Measurements from ENCODE around the gene BCKDK. TPM values are rescaled to one million over a fixed set of nuclear protein-coding genes. Genes with fewer than 3 reads are reported as not detected.

BCKDK gene
- total RNA-seq, 1 experiment from 2014 or later: 60.4 TPM

DNA sequence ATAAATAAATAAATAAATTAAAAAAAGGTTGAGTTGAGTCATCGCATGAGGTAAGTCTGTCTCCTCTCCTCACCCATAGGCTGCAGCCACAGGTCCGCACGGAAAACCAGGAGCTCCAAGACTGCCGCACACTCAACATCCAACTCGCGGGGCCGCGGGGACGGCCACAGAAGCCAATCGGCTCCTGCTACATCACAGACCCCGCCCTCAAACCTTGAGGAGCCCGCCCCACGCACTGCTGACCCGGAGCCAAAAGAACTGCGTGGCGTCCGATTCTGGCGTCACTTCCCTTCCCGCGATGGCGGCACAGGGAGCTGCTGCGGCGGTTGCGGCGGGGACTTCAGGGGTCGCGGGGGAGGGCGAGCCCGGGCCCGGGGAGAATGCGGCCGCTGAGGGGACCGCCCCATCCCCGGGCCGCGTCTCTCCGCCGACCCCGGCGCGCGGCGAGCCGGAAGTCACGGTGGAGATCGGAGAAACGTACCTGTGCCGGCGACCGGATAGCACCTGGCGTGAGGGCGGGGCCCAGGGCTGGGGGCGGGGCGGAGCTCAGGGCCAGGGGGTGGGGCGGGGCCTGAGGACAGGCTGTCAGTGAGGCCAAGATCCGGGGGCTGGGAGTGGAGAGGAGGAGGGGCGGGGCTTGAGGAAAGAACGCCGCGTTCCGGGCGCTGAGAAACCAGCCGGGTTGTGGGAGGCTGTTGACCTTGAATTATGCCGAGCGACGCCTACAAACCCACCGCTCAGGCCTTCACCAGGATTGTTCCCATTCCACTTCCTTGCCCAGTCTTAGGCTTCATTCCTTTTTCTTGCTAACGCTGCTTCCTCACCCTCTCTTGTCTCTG is 9.4 kb downstream of the BCKDK start, which contains the start of gene KAT8:
TSS of gene KAT8 (plus strand) at position 281 of the 839 bp plus-strand sequence. CDS start at position 299, 18 bp downstream.
- in situ Hi-C loops (cut with HindIII; ENCODE audit: low pct_unique_long_range_greater_than_20kb, low sequenced_read_pairs): no loop called here
- Histone ChIP-seq H3K9me3 (ENCODE audit: control insufficient read depth, insufficient read depth, low read depth, low read length) (no peaks in the 10 kb centered on the region), H3K36me3 (ENCODE audit: control insufficient read depth, insufficient read depth, low read length) (peaks cover 9% of the 10 kb centered on the region), H3K27me3 (ENCODE audit: control insufficient read depth, insufficient read depth, low read length) (no peaks in the 10 kb centered on the region), H3K4me1 (ENCODE audit: control insufficient read depth, insufficient read depth, low read length) (peaks cover 19% of the 10 kb centered on the region), H3K4me3 (ENCODE audit: low read depth in 2 of 2, low read length in 2 of 2) (peak within 1 kb of the TSS; percentile 62 to 95), H3K27ac (ENCODE audit: low read length) (peak within 1 kb of the TSS; percentile 79)
- intact Hi-C loops (cut with micrococcal nuclease; ENCODE audit: unreplicated experiment): no loop called here
- TF ChIP-seq SIN3A (IDR thresholded peaks at IDR 0.05; ENCODE audit: borderline replicate concordance, insufficient read depth, low read depth, low read length) (no peak), POLR2AphosphoS5 (IDR thresholded peaks at IDR 0.05; ENCODE audit: low read depth, low read length) (peak; percentile 93)
- ATAC-seq: peak; percentile 97
- TSS peak; percentile 84 for BruUV-seq (replicated peaks)
- ChIA-PET POLR2A (interaction anchor here (0.5 to 1.6 kb wide), 12 partner anchors 9 to 125 kb away, joined by 3 to 10 read pairs (median 5); partner anchors contain the start of genes FUS and PRSS8), CTCF (interaction anchor here (0.5 to 1.3 kb wide), 6 partner anchors 17 to 343 kb away, joined by 3 to 9 read pairs (median 6); no protein-coding TSS in a partner anchor)
- DNase-seq (ENCODE audit: low read depth, low spot score): peak; percentile 85

DNA sequence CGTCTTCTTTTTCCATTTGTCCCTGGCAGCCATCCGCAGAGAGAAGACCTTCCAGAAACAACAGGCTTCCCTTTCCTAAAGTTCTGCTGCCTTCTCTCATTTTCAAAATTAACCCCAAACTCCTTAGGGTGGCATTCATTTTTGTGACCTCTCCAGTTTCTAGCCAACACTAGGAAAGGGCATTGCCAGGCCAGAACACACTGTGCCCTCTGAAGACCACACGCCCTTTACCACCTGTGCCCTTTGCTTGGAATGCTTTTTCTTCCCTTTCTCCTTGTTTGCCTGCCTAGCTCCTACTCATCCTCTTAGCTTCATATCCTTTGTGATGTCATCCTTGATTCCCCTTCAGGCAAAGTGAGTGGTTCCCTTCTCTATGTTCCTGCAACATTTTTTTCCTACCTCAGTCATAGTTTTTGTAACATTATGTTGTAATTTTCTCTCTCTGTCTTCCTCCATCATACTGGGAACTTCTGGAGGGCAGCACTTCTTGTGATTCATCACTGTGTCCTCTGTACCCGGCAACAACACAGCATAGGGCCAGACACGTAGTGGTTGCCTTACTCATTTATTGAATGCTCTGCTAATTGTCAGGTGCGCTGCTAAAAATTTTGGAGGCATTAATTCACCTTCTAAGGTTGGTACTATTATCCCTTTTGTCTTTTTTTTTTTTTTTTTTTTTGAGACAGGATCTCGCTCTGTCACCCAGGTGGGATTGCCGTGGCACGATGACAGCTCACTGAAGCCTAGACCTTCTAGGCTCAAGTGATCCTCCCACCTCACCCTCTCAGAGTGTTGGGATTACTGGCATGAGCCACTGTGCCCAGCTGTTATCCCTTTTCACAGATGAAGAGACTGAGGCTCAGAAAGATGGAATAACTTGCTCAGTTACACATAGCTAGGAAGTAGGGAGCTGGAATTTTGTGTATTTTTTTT is 10.3 kb downstream of the BCKDK start:
- Histone ChIP-seq H3K36me3 (ENCODE audit: control insufficient read depth, insufficient read depth, low read length) (peaks cover 9% of the 10 kb centered on the region), H3K27me3 (ENCODE audit: control insufficient read depth, insufficient read depth, low read length) (no peaks in the 10 kb centered on the region), H3K4me3 (ENCODE audit: low read depth in 2 of 2, low read length in 2 of 2) (peak overlapping the region; percentile 62 to 95), H3K27ac (ENCODE audit: low read length) (peak overlapping the region; percentile 79), H3K4me1 (ENCODE audit: control insufficient read depth, insufficient read depth, low read length) (peaks cover 17% of the 10 kb centered on the region), H3K9me3 (ENCODE audit: control insufficient read depth, insufficient read depth, low read depth, low read length) (no peaks in the 10 kb centered on the region)
- no peak for DNase-seq (ENCODE audit: low read depth, low spot score)
- intact Hi-C loops (cut with micrococcal nuclease; ENCODE audit: unreplicated experiment): no loop called here
- ChIA-PET CTCF (interaction anchor here (0.5 to 1.3 kb wide), 3 partner anchors 23 to 343 kb away, joined by 3 to 9 read pairs (median 8); no protein-coding TSS in a partner anchor), POLR2A (interaction anchor here (0.5 to 1.6 kb wide), 6 partner anchors 8 to 64 kb away, joined by 3 to 11 read pairs (median 6); no protein-coding TSS in a partner anchor)
- TF ChIP-seq REST (IDR thresholded peaks at IDR 0.05; ENCODE audit: insufficient read depth in 1 of 2, low read depth in 2 of 2, low read length in 1 of 2) (no peak), POLR2AphosphoS5 (IDR thresholded peaks at IDR 0.05; ENCODE audit: low read depth, low read length) (no peak), TCF7L2 (IDR thresholded peaks at IDR 0.05; ENCODE audit: low read depth, low read length) (no peak), SIN3A (IDR thresholded peaks at IDR 0.05; ENCODE audit: borderline replicate concordance, insufficient read depth, low read depth, low read length) (no peak), CTCF (IDR thresholded peaks at IDR 0.05) (no peak)
- in situ Hi-C loops (cut with HindIII; ENCODE audit: low pct_unique_long_range_greater_than_20kb, low sequenced_read_pairs): no loop called here
- no peak for ATAC-seq
- TSS peak; percentile 73 for BruUV-seq (replicated peaks)
